ENCODE measurements around the gene CNTNAP2. TPM values are rescaled to one million over a fixed set of nuclear protein-coding genes. Genes with fewer than 3 reads are reported as not detected.

Gene CNTNAP2
- total and polyA plus RNA-seq, 9 of the 15 experiments (the other 6 are each of a cell fraction or from before 2014, with no cell fraction given) = 0.04 to 0.62 (median 0.09) TPM; not detected in 4

DNA sequence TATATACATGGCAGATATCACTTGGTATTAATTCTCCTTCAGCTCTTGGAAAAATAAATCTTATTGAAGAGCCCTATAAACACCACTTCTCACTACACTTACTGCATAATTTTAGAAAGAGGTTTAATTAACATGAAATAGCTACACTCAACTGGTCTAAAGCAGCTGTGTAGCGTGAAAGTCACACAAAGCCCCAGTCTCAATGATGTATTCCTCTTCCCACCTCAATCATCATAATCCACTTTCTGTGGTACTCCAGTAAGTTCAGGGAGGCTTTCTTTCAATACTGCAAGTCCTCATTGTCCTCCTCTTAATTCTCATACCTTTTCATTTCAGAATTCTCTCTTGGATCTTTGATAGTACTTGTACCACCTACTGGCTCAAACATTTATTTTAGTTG lies 688.0 kb downstream of the CNTNAP2 start:
- Histone ChIP-seq H3K9me3 (replicated peaks; ENCODE audit: control insufficient read depth, insufficient read depth, low read depth, low read length) (no peaks in the 10 kb centered on the region), H3K27me3 (ENCODE audit: control insufficient read depth in 2 of 2, insufficient read depth in 2 of 2, low read length in 2 of 2) (no peaks in the 10 kb centered on the region), H3K4me1 (replicated peaks in 1 of 2; ENCODE audit: control insufficient read depth in 2 of 2, insufficient read depth in 2 of 2, low read length in 2 of 2) (no peaks in the 10 kb centered on the region), H3K79me2 (ENCODE audit: control insufficient read depth, insufficient read depth, low read length) (no peaks in the 10 kb centered on the region), H3K4me2 (ENCODE audit: insufficient read depth, low read length) (no peak overlapping the region), H3K9me1 (ENCODE audit: control insufficient read depth, insufficient read depth, low read length) (no peaks in the 10 kb centered on the region), H3K36me3 (ENCODE audit: control insufficient read depth, insufficient read depth, low read length) (no peaks in the 10 kb centered on the region), H3K27ac (ENCODE audit: extremely low read depth, low read depth, low read length) (no peak overlapping the region), H2AFZ (ENCODE audit: low read depth, low read length) (no peak overlapping the region), H3K4me3 (no peak overlapping the region), H3K9ac (ENCODE audit: insufficient read depth in 1 of 2, low read depth in 2 of 2, low read length in 2 of 2) (no peak overlapping the region), H4K20me1 (replicated peaks; ENCODE audit: control insufficient read depth, insufficient read depth, low read length) (no peaks in the 10 kb centered on the region)
- ChIA-PET POLR2A (no interaction called here), CTCF (ENCODE audit: low intra/inter-chr PET ratio) (no interaction called here)
- ATAC-seq = no peak
- FAIRE-seq = no peak
- in situ Hi-C loops (cut with MboI) (no loop called here), intact Hi-C loops (cut with micrococcal nuclease) (no loop called here)
- WGBS (ENCODE audit: insufficient coverage, low coverage, missing lambda C conversion rate) = 0% methylated on average over 1 of the region's 1 CpG
- BruUV-seq (replicated peaks) = no TSS peak
- no peak for DNase-seq (ENCODE audit: extremely low read depth in 1 of 4, low spot score in 3 of 4)
- no peak for TF ChIP-seq MXI1 (IDR thresholded peaks at IDR 0.05; ENCODE audit: low read depth, low read length)
- no peak for TF ChIP-seq BRF1 (IDR thresholded peaks at IDR 0.05; ENCODE audit: borderline replicate concordance, extremely low read depth, insufficient read length)
- TF ChIP-seq EP300 (IDR thresholded peaks at IDR 0.05; ENCODE audit: low read length) = no peak
- no peak for TF ChIP-seq NEUROD1 (IDR thresholded peaks at IDR 0.05; ENCODE audit: borderline replicate concordance, low read depth, low read length, partially characterized antibody)
- TF ChIP-seq, protein P1, sequence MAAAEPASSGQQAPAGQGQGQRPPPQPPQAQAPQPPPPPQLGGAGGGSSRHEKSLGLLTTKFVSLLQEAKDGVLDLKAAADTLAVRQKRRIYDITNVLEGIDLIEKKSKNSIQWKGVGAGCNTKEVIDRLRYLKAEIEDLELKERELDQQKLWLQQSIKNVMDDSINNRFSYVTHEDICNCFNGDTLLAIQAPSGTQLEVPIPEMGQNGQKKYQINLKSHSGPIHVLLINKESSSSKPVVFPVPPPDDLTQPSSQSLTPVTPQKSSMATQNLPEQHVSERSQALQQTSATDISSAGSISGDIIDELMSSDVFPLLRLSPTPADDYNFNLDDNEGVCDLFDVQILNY (CRISPR knock-in tag; IDR thresholded peaks at IDR 0.05) = no peak
- TF ChIP-seq IRF2 (CRISPR knock-in tag; IDR thresholded peaks at IDR 0.05) = no peak
- no peak for TF ChIP-seq NR2C1 (IDR thresholded peaks at IDR 0.05)
- TF ChIP-seq NR2C1 (tag; IDR thresholded peaks at IDR 0.05) = no peak
- TF ChIP-seq, protein P2, sequence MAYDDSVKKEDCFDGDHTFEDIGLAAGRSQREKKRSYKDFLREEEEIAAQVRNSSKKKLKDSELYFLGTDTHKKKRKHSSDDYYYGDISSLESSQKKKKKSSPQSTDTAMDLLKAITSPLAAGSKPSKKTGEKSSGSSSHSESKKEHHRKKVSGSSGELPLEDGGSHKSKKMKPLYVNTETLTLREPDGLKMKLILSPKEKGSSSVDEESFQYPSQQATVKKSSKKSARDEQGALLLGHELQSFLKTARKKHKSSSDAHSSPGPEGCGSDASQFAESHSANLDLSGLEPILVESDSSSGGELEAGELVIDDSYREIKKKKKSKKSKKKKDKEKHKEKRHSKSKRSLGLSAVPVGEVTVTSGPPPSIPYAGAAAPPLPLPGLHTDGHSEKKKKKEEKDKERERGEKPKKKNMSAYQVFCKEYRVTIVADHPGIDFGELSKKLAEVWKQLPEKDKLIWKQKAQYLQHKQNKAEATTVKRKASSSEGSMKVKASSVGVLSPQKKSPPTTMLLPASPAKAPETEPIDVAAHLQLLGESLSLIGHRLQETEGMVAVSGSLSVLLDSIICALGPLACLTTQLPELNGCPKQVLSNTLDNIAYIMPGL (CRISPR knock-in tag; IDR thresholded peaks at IDR 0.05) = no peak
